ENCODE results near the gene KIF1B. TPM values are rescaled to one million over a fixed set of nuclear protein-coding genes. Genes with fewer than 3 reads are reported as not detected.

Gene KIF1B
- total RNA-seq, 1 donor from 2014 or later = 35.5 TPM

DNA sequence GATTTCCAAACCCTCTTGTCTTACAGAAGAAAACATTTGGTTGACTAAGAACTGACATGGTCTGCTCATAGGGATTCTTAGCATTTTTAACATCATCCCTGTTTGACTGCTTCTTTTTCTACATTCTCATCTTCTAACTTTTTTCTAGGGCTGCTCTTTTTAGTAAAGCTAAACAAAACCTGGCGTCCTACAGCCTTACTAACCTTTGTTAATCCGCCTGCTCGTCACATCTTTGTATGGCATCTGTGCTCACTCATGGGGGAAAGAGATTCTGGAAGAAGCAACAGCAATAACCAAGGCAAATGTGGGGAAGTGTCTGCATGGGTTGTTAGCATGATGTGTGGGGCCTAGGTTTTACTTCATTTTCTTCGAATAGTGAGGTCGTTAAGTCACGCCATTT lies 92.0 kb downstream of the KIF1B start:
- H3K4me3 ChIP-seq = no peak overlapping the region
- H3K36me3 ChIP-seq = peaks cover 46% of the 10 kb centered on the region
- no peak overlapping the region for H3K27ac ChIP-seq
- TF ChIP-seq, protein P1, sequence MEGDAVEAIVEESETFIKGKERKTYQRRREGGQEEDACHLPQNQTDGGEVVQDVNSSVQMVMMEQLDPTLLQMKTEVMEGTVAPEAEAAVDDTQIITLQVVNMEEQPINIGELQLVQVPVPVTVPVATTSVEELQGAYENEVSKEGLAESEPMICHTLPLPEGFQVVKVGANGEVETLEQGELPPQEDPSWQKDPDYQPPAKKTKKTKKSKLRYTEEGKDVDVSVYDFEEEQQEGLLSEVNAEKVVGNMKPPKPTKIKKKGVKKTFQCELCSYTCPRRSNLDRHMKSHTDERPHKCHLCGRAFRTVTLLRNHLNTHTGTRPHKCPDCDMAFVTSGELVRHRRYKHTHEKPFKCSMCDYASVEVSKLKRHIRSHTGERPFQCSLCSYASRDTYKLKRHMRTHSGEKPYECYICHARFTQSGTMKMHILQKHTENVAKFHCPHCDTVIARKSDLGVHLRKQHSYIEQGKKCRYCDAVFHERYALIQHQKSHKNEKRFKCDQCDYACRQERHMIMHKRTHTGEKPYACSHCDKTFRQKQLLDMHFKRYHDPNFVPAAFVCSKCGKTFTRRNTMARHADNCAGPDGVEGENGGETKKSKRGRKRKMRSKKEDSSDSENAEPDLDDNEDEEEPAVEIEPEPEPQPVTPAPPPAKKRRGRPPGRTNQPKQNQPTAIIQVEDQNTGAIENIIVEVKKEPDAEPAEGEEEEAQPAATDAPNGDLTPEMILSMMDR (IDR thresholded peaks at IDR 0.05) = no peak
- DNase-seq = no peak
- no peaks in the 10 kb centered on the region for H3K9me3 ChIP-seq
- no peak for ATAC-seq
- H3K4me1 ChIP-seq = no peaks in the 10 kb centered on the region
- no peaks in the 10 kb centered on the region for H3K27me3 ChIP-seq
- intact Hi-C loops (cut with DNase I) = no loop called here

DNA sequence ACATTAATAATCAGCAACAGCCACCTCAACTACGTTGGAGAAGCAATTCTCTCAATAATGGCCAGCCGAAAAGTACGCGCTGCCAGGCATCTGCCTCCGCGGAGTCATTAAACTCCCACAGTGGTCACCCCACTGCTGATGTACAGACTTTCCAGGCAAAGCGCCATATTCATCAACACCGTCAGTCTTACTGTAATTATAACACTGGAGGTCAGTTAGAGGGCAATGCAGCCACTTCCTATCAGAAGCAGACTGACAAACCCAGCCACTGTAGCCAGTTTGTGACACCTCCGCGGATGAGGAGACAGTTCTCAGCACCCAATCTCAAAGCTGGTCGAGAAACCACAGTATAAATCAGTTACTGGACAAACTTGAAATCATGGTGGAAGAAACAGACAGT lies 93.9 kb downstream of the KIF1B start:
- no peaks in the 10 kb centered on the region for H3K4me1 ChIP-seq
- TF ChIP-seq, protein P1 (IDR thresholded peaks at IDR 0.05) = no peak
- peaks cover 36% of the 10 kb centered on the region for H3K36me3 ChIP-seq
- no peak overlapping the region for H3K4me3 ChIP-seq
- no peak overlapping the region for H3K27ac ChIP-seq
- ATAC-seq (no peak), DNase-seq (no peak)
- no peaks in the 10 kb centered on the region for H3K27me3 ChIP-seq
- intact Hi-C loops (cut with DNase I) = no loop called here
- no peaks in the 10 kb centered on the region for H3K9me3 ChIP-seq

DNA sequence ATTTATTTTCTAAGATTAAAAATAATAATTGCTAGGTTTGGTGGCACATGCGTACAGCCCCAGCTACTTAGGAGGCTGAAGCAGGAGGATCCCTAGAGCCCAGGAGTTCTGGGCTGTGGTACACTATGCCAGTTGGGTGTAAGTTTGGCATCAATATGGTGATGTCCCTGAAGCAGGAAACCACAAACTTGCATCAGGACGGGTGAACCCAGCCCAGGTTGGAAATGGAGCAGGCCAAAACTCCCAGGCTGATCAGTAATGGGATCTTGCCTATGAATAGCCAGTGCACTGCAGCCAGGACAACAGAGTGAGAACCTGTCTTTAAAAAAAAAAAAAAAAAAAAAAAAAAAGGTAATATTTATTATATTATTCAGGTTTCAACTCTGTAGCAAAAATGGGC lies 96.1 kb downstream of the KIF1B start:
- DNase-seq (no peak), ATAC-seq (no peak)
- Histone ChIP-seq H3K27me3 (no peaks in the 10 kb centered on the region), H3K4me1 (no peaks in the 10 kb centered on the region), H3K27ac (no peak overlapping the region), H3K36me3 (peaks cover 36% of the 10 kb centered on the region), H3K4me3 (no peak overlapping the region), H3K9me3 (no peaks in the 10 kb centered on the region)
- TF ChIP-seq, protein P1 (IDR thresholded peaks at IDR 0.05) = no peak
- intact Hi-C loops (cut with DNase I) = no loop called here

DNA sequence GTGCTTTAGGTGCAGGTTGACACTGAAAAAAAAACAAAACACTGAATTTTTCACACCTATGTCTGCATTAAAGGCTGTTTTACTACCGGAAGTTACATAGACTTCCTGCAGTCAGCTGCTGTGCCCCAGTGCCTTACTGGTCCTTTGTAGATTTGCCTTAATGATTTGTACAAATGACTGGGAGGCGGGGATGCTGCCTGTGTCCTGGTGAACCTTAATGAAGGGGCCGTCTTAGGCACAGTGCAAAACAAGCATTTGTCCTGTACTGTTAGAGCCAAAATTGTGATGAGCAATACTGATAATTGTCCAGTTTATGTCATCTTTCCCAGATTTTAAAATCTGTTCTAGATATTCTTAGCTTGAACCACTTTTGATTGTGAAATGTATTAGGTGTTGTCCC lies 97.6 kb downstream of the KIF1B start:
- ATAC-seq = no peak
- no peaks in the 10 kb centered on the region for H3K9me3 ChIP-seq
- TF ChIP-seq, protein P1 (IDR thresholded peaks at IDR 0.05) = no peak
- H3K36me3 ChIP-seq = peaks cover 29% of the 10 kb centered on the region
- intact Hi-C loops (cut with DNase I) = no loop called here
- DNase-seq = no peak
- no peaks in the 10 kb centered on the region for H3K27me3 ChIP-seq
- no peak overlapping the region for H3K4me3 ChIP-seq
- H3K4me1 ChIP-seq = no peaks in the 10 kb centered on the region
- H3K27ac ChIP-seq = no peak overlapping the region

DNA sequence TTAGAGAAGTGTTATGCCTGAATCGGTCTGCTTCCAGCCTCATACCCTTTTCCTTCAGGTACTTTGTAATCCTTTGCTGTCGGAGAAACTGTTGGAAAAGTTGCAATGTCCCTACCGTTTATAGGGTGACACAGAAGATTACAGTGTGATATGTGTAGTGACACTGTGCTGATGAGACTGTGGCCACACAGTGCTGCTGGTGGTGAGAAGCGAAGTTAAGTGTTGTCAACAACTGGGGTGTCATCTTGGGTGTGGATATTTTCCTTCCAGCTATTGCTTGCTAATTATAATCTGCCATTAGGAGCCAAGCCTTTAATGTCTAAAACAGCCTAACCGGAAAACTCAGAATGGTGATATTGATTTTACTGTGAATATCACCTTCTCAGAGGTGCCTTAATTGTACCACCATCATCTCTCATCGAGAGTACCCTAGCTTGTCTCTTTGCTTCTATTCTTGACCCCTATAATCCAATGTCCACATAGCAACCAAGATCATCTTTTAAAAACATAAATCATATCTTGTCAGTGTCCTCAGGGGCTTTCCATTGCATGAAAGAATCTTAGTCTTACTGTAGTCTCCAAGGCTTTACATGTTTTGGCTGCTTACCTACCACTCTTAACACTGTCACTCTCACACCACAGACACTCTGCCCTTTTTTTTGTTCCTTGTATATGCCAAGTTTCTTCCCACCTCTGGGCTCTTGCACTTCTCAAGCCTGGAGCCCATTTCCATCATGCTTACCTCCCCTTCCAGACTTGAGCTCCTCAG lies 99.1 kb downstream of the KIF1B start:
- H3K36me3 ChIP-seq = peaks cover 15% of the 10 kb centered on the region
- H3K9me3 ChIP-seq = no peaks in the 10 kb centered on the region
- intact Hi-C loops (cut with DNase I) = no loop called here
- TF ChIP-seq, protein P1 (IDR thresholded peaks at IDR 0.05) = no peak
- DNase-seq (no peak), ATAC-seq (no peak)
- no peaks in the 10 kb centered on the region for H3K27me3 ChIP-seq
- no peak overlapping the region for H3K4me3 ChIP-seq
- no peaks in the 10 kb centered on the region for H3K4me1 ChIP-seq
- no peak overlapping the region for H3K27ac ChIP-seq
